ENCODE measurements around the gene CCR5AS.

CCR5AS gene

GRCh38 chr3:46374755-46375154 lies 32.1 kb downstream of the CCR5AS start:
- DNase-seq = no peak

DNA sequence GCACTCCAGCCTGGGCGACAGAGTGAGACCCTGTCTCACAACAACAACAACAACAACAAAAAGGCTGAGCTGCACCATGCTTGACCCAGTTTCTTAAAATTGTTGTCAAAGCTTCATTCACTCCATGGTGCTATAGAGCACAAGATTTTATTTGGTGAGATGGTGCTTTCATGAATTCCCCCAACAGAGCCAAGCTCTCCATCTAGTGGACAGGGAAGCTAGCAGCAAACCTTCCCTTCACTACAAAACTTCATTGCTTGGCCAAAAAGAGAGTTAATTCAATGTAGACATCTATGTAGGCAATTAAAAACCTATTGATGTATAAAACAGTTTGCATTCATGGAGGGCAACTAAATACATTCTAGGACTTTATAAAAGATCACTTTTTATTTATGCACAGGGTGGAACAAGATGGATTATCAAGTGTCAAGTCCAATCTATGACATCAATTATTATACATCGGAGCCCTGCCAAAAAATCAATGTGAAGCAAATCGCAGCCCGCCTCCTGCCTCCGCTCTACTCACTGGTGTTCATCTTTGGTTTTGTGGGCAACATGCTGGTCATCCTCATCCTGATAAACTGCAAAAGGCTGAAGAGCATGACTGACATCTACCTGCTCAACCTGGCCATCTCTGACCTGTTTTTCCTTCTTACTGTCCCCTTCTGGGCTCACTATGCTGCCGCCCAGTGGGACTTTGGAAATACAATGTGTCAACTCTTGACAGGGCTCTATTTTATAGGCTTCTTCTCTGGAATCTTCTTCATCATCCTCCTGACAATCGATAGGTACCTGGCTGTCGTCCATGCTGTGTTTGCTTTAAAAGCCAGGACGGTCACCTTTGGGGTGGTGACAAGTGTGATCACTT lies 34.1 kb downstream of the CCR5AS start:
- peak; percentile 22 for DNase-seq

GRCh38 chr3:46371519-46372340 lies 35.1 kb downstream of the CCR5AS start:
- no peak for DNase-seq

DNA sequence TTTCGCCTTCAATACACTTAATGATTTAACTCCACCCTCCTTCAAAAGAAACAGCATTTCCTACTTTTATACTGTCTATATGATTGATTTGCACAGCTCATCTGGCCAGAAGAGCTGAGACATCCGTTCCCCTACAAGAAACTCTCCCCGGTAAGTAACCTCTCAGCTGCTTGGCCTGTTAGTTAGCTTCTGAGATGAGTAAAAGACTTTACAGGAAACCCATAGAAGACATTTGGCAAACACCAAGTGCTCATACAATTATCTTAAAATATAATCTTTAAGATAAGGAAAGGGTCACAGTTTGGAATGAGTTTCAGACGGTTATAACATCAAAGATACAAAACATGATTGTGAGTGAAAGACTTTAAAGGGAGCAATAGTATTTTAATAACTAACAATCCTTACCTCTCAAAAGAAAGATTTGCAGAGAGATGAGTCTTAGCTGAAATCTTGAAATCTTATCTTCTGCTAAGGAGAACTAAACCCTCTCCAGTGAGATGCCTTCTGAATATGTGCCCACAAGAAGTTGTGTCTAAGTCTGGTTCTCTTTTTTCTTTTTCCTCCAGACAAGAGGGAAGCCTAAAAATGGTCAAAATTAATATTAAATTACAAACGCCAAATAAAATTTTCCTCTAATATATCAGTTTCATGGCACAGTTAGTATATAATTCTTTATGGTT lies 35.9 kb downstream of the CCR5AS start, which contains the start of gene CCR5:
Gene CCR5 (plus strand): TSS at position 108 of the 680 bp plus-strand sequence. CDS start 1,957 bp downstream, outside the sequence.
- DNase-seq = no peak

GRCh38 chr3:46369675-46370132 lies 37.2 kb downstream of the CCR5AS start:
- no peak for DNase-seq

DNA sequence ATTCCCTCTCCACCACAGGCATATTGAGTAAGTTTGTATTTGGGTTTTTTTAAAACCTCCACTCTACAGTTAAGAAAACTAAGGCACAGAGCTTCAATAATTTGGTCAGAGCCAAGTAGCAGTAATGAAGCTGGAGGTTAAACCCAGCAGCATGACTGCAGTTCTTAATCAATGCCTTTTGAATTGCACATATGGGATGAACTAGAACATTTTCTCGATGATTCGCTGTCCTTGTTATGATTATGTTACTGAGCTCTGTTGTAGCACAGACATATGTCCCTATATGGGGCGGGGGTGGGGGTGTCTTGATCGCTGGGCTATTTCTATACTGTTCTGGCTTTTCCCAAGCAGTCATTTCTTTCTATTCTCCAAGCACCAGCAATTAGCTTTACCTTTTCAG lies 37.7 kb downstream of the CCR5AS start:
- DNase-seq = no peak

DNA sequence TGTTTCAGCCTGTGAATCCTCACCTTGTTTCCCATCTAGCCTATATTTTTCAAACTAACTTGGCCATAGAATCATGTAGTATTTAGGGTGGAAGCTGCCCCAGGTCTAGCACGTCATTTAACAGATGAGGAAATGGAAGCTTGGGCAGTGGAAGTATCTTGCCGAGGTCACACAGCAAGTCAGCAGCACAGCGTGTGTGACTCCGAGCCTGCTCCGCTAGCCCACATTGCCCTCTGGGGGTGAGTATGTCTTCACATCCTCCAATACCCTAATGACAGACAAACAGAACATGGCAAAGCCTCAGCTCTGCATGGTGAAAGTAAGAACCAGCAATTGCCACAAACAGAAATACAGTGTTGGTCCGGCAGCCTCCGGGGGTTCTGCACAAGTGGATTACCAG lies 38.3 kb downstream of the CCR5AS start:
- no peak for DNase-seq

GRCh38 chr3:46367811-46368210 lies 39.1 kb downstream of the CCR5AS start:
- DNase-seq = no peak

DNA sequence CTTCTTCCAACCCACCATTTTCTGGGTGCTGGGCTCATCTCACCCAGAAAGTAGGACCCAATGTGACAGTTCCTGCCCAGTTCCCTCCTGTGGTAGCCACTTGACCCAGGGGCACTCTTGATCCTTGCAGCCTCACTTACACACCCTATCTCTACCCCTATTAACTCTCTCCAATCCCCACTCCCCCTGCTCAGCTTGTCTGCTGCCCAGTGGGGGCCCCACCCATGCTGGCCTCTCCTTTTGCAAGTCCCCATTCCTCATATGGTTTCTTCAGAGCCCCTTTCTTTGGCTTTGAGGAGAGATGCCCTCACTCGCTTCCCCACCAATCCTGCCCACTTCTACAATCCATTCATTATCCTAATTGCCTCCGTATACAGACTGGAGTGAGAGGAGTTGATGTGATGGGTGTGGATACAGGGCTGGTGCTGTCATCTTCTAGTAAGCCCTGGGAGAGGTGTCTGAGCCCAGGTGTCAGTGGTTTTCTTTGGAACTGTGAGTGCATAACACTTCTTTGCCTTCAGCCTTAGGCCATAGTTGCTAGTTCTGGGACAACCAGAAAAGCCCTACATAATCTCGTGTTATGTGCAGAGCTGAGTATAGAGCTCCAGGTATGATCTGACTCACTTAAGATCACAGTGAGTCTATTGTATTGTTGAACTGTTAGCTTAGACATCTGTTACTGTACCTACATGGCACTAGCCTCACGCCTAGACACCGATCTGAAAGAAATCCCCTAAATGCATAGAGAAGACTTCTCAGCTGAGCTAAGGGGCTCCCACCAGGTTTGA lies 40.9 kb downstream of the CCR5AS start:
- DNase-seq = no peak

DNA sequence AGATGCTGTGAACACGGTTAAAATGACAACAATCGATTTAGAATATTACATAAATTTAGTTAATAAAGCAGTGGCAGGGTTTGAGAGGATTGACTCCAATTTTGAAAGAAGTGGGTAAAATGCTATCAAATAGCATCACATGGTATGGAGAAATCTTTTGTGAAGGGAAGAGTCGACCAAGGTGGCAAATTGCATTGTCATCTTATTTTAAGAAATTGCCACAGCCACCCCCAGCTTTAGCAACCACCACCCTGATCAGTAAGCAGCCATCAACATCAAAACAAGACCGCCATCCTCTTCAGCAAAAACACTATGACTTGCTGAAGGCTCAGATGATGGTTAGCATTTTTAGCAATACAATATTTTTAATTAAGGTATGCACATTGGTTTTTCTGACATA lies 41.8 kb downstream of the CCR5AS start:
- DNase-seq = no peak

GRCh38 chr3:46361408-46362283 lies 45.2 kb downstream of the CCR5AS start:
- no peak for DNase-seq

- DNase-seq = peak; percentile 46
Observed at GRCh38 chr3:46360907-46361306, 46.0 kb downstream of the CCR5AS start.

DNA sequence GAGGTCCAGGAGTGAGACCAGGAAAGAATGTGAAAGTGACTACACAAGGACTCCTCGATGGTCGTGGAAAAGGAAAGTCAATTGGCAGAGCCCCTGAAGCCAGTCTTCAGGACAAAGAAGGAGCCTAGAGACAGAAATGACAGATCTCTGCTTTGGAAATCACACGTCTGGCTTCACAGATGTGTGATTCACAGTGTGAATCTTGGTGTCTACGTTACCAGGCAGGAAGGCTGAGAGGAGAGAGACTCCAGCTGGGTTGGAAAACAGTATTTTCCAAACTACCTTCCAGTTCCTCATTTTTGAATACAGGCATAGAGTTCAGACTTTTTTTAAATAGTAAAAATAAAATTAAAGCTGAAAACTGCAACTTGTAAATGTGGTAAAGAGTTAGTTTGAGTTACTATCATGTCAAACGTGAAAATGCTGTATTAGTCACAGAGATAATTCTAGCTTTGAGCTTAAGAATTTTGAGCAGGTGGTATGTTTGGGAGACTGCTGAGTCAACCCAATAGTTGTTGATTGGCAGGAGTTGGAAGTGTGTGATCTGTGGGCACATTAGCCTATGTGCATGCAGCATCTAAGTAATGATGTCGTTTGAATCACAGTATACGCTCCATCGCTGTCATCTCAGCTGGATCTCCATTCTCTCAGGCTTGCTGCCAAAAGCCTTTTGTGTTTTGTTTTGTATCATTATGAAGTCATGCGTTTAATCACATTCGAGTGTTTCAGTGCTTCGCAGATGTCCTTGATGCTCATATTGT lies 47.0 kb downstream of the CCR5AS start:
- DNase-seq = peak; percentile 78

GRCh38 chr3:46358466-46358865 lies 48.4 kb downstream of the CCR5AS start:
- no peak for DNase-seq

- DNase-seq = no peak
Observed at GRCh38 chr3:46356909-46357308, 50.0 kb downstream of the CCR5AS start.

DNA sequence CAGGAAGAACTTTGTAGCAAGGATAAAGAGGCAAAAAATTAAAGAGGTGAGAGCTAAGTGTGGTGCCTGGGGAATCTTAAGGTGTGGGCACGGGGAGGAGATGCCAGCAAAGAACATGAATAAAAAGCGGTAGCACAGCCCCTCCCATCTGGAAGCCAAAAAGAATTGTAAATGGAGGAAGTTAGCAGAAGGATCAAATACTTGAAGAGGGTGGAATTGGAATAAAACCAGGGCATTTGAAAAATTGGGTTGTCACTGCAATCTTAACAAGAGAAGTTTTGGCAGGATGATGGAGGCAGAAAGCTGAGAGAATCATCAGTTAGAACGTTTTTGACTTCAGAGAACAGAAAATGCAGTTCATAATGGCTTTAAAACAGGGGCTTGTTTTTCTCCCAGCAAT lies 50.6 kb downstream of the CCR5AS start:
- no peak for DNase-seq

GRCh38 chr3:46354984-46355383 lies 51.9 kb downstream of the CCR5AS start:
- no peak for DNase-seq

DNA sequence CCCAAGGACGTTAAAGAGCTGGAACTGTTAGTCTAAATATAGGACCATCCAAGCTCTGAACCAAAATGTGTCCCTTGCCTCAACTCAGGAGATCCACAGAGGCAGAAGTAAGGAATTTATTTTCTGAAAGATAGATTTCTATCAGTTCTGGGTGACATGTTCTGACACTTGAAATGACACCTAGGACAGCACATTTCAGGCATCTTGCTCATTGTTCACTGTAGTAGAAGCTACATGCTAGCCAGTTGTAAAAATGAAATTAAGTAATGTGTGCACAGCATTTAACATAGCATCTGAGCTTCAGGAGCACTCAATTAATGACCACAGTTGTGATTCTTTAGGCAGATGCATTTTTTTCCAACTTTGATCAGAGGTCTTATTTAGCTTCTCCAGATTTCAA lies 52.4 kb downstream of the CCR5AS start:
- no peak for DNase-seq

DNA sequence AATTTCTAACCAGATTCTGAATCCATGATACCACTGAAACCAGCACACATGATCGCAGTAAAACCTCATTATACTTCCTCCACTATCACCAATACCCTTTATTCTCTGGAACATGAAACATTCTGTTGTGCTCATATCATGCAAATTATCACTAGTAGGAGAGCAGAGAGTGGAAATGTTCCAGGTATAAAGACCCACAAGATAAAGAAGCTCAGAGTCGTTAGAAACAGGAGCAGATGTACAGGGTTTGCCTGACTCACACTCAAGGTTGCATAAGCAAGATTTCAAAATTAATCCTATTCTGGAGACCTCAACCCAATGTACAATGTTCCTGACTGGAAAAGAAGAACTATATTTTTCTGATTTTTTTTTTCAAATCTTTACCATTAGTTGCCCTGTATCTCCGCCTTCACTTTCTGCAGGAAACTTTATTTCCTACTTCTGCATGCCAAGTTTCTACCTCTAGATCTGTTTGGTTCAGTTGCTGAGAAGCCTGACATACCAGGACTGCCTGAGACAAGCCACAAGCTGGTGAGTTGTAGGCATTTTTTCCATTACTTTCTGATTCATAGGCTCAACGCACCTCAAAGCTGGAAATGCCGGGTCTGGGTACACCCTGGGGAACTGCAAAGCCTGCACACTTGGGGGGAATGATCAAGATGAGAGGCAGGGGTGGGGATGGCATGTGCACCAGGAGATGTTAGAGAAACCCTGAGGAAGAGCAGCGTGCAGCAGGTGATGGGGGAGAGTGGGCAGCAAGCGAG lies 53.0 kb downstream of the CCR5AS start, which contains the start of gene CCR2:
Gene CCR2 (plus strand): TSS at position 465 of the 764 bp plus-strand sequence. CDS start 3,417 bp downstream, outside the sequence.
- no peak for DNase-seq

DNA sequence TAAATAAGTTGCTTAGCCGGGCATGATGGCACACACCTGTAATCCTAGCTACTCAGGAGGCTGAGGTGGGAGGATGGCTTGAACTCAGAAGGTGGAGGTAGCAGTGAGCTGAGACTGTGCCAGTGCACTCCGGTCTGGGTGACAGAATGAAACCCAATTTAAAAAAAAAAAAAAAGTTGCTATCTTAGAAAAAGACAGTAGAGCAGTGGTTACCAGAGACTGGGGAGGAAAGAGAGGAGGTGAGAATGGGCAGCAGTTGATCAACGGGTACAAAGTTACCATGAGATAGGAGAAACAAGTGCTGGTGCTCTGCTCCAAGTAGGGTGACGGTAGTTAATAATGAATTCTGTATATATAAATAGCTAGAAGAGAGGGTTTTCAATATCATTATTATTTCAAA lies 53.8 kb downstream of the CCR5AS start:
- no peak for DNase-seq

All from retina (tissue), 1 donor.